Glutamatergic neuron (in vitro differentiated cells): ENCODE measurements around the gene LARP4B. TPM values are rescaled to one million over a fixed set of nuclear protein-coding genes. Genes with fewer than 3 reads are reported as not detected.

Experiments used
- DNase-seq: peaks from one replicate; pipeline ENCODE4 v3.0.0; 2022
- H3K27ac Mint-ChIP-seq: one replicate; pipeline ENCODE4 v1.8.0; 2020; ENCODE audit warnings: mild to moderate bottlenecking, mixed read lengths, inconsistent platforms; ENCODE audit not compliant: unreplicated experiment
- H3K27me3 Mint-ChIP-seq: one replicate; pipeline ENCODE4 v1.8.0; 2020; ENCODE audit warnings: mild to moderate bottlenecking, moderate library complexity, mixed read lengths, inconsistent platforms; ENCODE audit not compliant: unreplicated experiment
- H3K36me3 Mint-ChIP-seq: one replicate; pipeline ENCODE4 v1.8.0; 2020; ENCODE audit warnings: mild to moderate bottlenecking, mixed read lengths, inconsistent platforms; ENCODE audit not compliant: unreplicated experiment
- H3K4me1 Mint-ChIP-seq: one replicate; pipeline ENCODE4 v1.8.0; 2020; ENCODE audit warnings: mild to moderate bottlenecking, low read depth, mixed read lengths, inconsistent platforms; ENCODE audit not compliant: unreplicated experiment
- H3K4me3 Mint-ChIP-seq: one replicate; pipeline ENCODE4 v1.8.0; 2020; ENCODE audit warnings: mild to moderate bottlenecking, mixed read lengths, inconsistent platforms; ENCODE audit not compliant: unreplicated experiment
- H3K9me3 Mint-ChIP-seq: one replicate; pipeline ENCODE4 v1.8.0; 2020; ENCODE audit warnings: mild to moderate bottlenecking, moderate library complexity, mixed read lengths, inconsistent platforms; ENCODE audit not compliant: unreplicated experiment
- CTCF ChIP-seq: fragments of 200-600 bp; sonication (generic); IDR thresholded peaks from one replicate; pipeline ENCODE4 v1.5.0; 2021; ENCODE audit not compliant: partially characterized antibody, unreplicated experiment
- total RNA-seq: library from RNA; stranded (reverse); fragmentation: NEBNext Ultra II Directional; extraction: Animal tissue kit (Norgen Biotek cat#: 25700); gene quantifications from one replicate; pipeline ENCODE4 v1.2.1, GENCODE V29; 2021; ENCODE audit not compliant: unreplicated experiment

Gene LARP4B
- total RNA-seq, 1 donor from 2014 or later: 65.6 TPM

GRCh38 chr10:945778-946177, 14.3 kb upstream of the LARP4B start:
- H3K27ac Mint-ChIP-seq: no peak overlapping the region
- H3K9me3 Mint-ChIP-seq: peaks cover 3% of the 10 kb centered on the region
- TF ChIP-seq CTCF: no peak
- DNase-seq: no peak
- no peaks in the 10 kb centered on the region for H3K36me3 Mint-ChIP-seq
- no peaks in the 10 kb centered on the region for H3K27me3 Mint-ChIP-seq
- H3K4me1 Mint-ChIP-seq: peaks cover 4% of the 10 kb centered on the region
- H3K4me3 Mint-ChIP-seq: no peak overlapping the region

GRCh38 chr10:944034-944831, 12.7 kb upstream of the LARP4B start:
- H3K27ac Mint-ChIP-seq: no peak overlapping the region

GRCh38 chr10:943334-944033, 12.0 kb upstream of the LARP4B start:
- Mint-ChIP-seq H3K36me3 (no peaks in the 10 kb centered on the region), H3K27ac (no peak overlapping the region), H3K4me3 (no peak overlapping the region), H3K4me1 (no peaks in the 10 kb centered on the region), H3K9me3 (no peaks in the 10 kb centered on the region), H3K27me3 (peaks cover 3% of the 10 kb centered on the region)
- DNase-seq: no peak
- TF ChIP-seq CTCF: no peak

More at GRCh38 chr10:944034-944831, 12.7 kb upstream of the LARP4B start:
- TF ChIP-seq CTCF: no peak
- H3K36me3 Mint-ChIP-seq: no peaks in the 10 kb centered on the region
- H3K27me3 Mint-ChIP-seq: peaks cover 3% of the 10 kb centered on the region
- H3K4me3 Mint-ChIP-seq: no peak overlapping the region
- no peak for DNase-seq
- peaks cover under 1% of the 10 kb centered on the region for H3K9me3 Mint-ChIP-seq
- no peaks in the 10 kb centered on the region for H3K4me1 Mint-ChIP-seq

DNA sequence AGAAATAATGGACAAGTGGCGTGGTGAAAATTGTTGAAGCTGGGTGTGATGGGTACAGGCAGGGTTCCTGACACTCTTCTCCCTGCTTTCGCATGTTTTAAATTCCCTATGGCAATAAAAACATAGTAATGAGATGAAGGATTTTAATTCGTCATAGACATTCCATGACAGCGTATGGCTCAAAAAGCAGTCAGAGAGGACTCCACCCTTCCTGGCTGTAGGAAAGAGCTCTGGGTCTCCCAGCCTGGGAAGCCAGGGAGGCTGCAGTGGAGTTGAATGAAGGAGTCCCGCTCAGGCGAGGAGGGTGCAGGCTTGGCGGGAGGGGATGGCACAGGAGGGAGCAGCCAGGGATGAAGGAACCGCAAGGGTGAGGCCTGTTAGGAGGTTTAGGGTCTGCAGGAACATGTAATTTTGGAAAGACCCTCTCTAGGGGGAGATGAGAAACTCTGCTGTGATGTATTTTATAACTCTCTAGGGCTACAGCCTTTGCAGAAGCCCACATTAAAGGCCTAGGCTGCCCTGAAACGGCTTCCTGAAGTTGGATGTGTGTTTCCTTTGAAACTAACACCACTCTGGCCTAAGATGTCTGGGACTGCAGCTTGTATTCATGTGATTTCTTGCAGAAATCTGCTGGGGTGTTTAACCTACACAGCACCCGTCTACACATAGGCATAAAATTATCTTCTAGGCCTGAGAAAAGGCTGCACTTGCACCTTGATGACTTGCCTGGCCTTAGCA, 7.6 kb upstream of the LARP4B start:
- Mint-ChIP-seq H3K4me3 (no peak overlapping the region), H3K36me3 (no peaks in the 10 kb centered on the region), H3K27ac (no peak overlapping the region), H3K9me3 (no peaks in the 10 kb centered on the region), H3K4me1 (no peaks in the 10 kb centered on the region), H3K27me3 (peaks cover 3% of the 10 kb centered on the region)
- DNase-seq: no peak
- no peak for TF ChIP-seq CTCF
